Measurements from ENCODE around the gene SURF2. TPM values are rescaled to one million over a fixed set of nuclear protein-coding genes. Genes with fewer than 3 reads are reported as not detected.
"Not testable (repeated sequence)": the region's sequence is repeated elsewhere in the genome, so short reads cannot be mapped to it uniquely, and the experiment has no call there.

SURF2 gene
- polyA plus RNA-seq (2011; rRNA removed) (9.9 and 11.4 TPM in 2 replicates), polyA minus RNA-seq (2011; rRNA and poly(A)+ RNA removed) (4.9 and 5.6 TPM in 2 replicates)

DNA sequence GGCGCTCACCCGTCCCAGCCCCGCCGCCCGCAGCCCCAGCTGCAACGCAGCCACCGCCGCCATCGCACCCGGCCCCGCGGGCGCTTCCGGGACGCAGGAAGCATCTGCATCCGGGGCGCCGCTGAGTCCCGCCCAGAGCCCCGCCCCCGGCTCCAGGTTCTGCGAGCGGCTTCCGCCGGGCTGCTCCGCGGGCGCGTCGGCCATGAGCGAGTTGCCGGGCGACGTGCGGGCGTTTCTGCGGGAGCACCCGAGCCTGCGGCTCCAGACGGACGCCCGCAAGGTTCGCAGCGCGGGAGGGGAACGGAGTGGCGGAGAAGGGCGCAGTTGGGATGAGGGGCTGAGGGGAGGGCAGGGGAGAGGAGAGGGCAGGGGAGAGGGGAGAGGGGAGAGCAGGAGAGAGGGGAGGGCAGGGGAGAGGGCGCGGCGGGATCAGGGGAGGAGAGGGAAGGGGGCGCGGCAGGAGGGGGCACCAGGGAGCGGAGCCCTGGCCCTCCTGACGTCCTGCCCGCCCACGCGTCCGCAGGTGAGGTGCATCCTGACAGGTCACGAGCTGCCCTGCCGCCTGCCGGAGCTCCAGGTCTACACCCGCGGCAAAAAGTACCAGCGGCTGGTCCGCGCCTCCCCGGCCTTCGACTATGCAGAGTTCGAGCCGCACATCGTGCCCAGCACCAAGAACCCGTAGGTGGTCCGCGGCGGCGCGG lies at the start of gene SURF2, which contains the start of gene SURF1:
SURF2 (plus strand) TSS at position 160 of the 701 bp plus-strand sequence; CDS start at position 203, 43 bp downstream.
SURF1 (minus strand) TSS at position 97 of the 701 bp plus-strand sequence; CDS start at position 63, 34 bp downstream.
- Histone ChIP-seq H3K4me3 (ENCODE audit: low read depth, low read length) (peak within 1 kb of the TSS; percentile 92), H3K27ac (ENCODE audit: low read depth, low read length) (peak within 1 kb of the TSS; percentile 68), H3K9me3 (ENCODE audit: control insufficient read depth, insufficient read depth, low read length) (no peaks in the 10 kb centered on the region; the same call in 1 of the 2 replicates), H3K27me3 (ENCODE audit: control insufficient read depth, insufficient read depth, low read length) (no peaks in the 10 kb centered on the region)
- no peak for DNase-seq (ENCODE audit: low read depth, low spot score)
- CTCF ChIA-PET, result interaction anchor here (1.1 to 2.2 kb wide), 2 partner anchors 14 to 130 kb away, joined by 3 to 7 read pairs; no protein-coding TSS in a partner anchor
- TF ChIP-seq, protein P1, sequence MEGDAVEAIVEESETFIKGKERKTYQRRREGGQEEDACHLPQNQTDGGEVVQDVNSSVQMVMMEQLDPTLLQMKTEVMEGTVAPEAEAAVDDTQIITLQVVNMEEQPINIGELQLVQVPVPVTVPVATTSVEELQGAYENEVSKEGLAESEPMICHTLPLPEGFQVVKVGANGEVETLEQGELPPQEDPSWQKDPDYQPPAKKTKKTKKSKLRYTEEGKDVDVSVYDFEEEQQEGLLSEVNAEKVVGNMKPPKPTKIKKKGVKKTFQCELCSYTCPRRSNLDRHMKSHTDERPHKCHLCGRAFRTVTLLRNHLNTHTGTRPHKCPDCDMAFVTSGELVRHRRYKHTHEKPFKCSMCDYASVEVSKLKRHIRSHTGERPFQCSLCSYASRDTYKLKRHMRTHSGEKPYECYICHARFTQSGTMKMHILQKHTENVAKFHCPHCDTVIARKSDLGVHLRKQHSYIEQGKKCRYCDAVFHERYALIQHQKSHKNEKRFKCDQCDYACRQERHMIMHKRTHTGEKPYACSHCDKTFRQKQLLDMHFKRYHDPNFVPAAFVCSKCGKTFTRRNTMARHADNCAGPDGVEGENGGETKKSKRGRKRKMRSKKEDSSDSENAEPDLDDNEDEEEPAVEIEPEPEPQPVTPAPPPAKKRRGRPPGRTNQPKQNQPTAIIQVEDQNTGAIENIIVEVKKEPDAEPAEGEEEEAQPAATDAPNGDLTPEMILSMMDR (IDR thresholded peaks at IDR 0.05; ENCODE audit: low read depth, low read length), result no peak
- POLR2A ChIA-PET, result interaction anchor here (1.0 to 2.3 kb wide), 3 partner anchors 9 to 18 kb away, joined by 3 to 19 read pairs (median 7); partner anchors contain the start of genes MED22 and RPL7A

- TF ChIP-seq, protein P1 (IDR thresholded peaks at IDR 0.05; ENCODE audit: low read depth, low read length), result no peak
- Histone ChIP-seq H3K9me3 (ENCODE audit: control insufficient read depth, insufficient read depth, low read length) (no peaks in the 10 kb centered on the region; the same call in 1 of the 2 replicates), H3K4me3 (ENCODE audit: low read depth, low read length) (no peak overlapping the region), H3K27me3 (ENCODE audit: control insufficient read depth, insufficient read depth, low read length) (peaks cover 10% of the 10 kb centered on the region), H3K27ac (ENCODE audit: low read depth, low read length) (no peak overlapping the region)
- CTCF ChIA-PET, result no interaction called here
- POLR2A ChIA-PET, result no interaction called here
- no peak for DNase-seq (ENCODE audit: low read depth, low spot score)
These were observed 49.0 kb upstream of the SURF2 start for GRCh38 chr9:133307301-133307700.

DNA sequence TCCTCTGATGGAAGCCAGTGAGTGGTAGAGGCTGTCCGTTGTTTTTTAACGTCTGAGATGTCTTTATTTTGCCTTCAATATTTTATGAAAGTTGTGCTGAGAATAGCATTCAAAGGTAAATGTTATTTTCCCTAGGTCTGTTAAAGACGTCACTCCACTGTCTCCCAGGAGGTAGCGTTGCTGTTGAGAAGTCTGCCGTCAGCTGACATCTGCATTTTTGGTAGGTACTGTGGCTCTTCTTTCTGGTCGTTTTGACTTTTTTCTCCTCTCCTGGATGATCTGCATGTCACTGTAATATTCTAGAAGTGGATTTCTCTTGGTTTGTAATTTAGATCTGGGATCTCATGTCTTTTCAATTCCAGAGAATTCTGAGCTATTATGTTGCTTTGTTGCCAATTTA lies 46.7 kb upstream of the SURF2 start:
- Histone ChIP-seq H3K27me3 (ENCODE audit: control insufficient read depth, insufficient read depth, low read length) (peaks cover 8% of the 10 kb centered on the region), H3K27ac (ENCODE audit: low read depth, low read length) (no peak overlapping the region), H3K4me3 (ENCODE audit: low read depth, low read length) (no peak overlapping the region), H3K9me3 (ENCODE audit: control insufficient read depth, insufficient read depth, low read length) (no peaks in the 10 kb centered on the region; the same call in 1 of the 2 replicates)
- ChIA-PET POLR2A (no interaction called here), CTCF (no interaction called here)
- TF ChIP-seq, protein P1 (IDR thresholded peaks at IDR 0.05; ENCODE audit: low read depth, low read length), result no peak
- no peak for DNase-seq (ENCODE audit: low read depth, low spot score)

DNA sequence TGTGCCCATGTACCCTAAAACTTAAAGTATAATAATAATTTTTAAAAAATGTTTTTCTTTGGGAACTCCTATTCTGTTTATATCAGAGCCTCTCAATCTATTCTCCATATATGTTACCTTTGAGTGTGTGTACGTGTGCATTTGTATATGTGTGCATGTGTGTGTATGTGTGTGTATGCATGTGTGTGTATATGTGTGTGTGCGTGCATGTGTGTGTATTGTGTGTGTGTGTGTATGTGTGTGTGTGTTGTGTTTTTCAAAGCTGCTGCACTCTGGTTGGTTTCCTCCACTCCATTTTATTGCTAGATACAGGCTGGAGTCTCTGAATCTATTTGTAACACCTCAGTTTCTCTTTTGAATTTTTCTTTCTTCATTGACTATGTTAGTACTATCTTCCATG lies 40.4 kb upstream of the SURF2 start:
- H3K4me3 ChIP-seq (ENCODE audit: low read depth, low read length), result no peak overlapping the region
- ChIA-PET POLR2A (no interaction called here), CTCF (no interaction called here)
- H3K27ac ChIP-seq (ENCODE audit: low read depth, low read length), result no peak overlapping the region
- TF ChIP-seq, protein P1 (IDR thresholded peaks at IDR 0.05; ENCODE audit: low read depth, low read length), result no peak
- H3K27me3 ChIP-seq (ENCODE audit: control insufficient read depth, insufficient read depth, low read length), result peaks cover 4% of the 10 kb centered on the region
- no peaks in the 10 kb centered on the region for H3K9me3 ChIP-seq (ENCODE audit: control insufficient read depth, insufficient read depth, low read length)
- DNase-seq (ENCODE audit: low read depth, low spot score), result no peak

DNA sequence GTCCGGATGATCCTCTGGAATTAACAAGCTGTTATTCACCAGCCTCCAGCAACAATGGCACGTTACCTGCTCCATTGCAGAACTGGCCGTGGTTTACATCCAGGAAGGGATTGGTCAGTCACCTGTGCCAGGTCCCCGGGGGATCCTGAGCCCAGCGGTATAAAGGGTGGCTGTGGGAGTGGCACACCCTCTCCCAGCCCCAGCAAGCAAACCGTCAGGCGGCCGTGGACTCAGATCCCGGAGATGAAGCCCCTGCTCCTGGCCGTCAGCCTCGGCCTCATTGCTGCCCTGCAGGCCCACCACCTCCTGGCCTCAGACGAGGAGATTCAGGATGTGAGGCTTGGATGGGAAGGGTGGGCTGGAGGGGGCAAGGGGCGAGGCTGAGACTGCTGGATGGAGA lies 38.8 kb upstream of the SURF2 start:
- H3K9me3 ChIP-seq (ENCODE audit: control insufficient read depth, insufficient read depth, low read length); H3K4me3 ChIP-seq (ENCODE audit: low read depth, low read length); CTCF ChIA-PET; POLR2A ChIA-PET; H3K27me3 ChIP-seq (ENCODE audit: control insufficient read depth, insufficient read depth, low read length); DNase-seq (ENCODE audit: low read depth, low spot score); H3K27ac ChIP-seq (ENCODE audit: low read depth, low read length): not testable (repeated sequence)

All from AG04450 (cell line).